Measurements from ENCODE around the gene EIF3I.

DNA sequence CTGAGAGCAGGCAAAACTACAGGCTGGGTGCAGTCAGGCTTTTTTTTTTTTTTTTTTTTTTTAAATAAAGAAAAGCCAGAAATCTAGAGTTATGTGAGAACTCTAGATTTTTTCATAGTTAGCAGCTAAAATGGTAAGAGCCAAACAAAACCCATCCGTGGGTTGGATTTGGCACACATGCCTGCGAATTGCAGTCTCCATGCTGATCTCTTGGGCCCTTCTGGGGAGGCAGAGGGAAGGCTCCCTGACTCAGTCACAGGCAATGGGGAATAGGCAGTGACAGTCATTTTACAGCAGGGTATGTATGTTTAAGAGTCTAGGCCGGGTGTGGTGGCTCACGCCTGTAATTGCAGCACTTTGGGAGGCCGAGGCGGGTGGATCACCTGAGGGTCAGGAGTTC lies 40.1 kb upstream of the EIF3I start:
- TF ChIP-seq, protein P1, sequence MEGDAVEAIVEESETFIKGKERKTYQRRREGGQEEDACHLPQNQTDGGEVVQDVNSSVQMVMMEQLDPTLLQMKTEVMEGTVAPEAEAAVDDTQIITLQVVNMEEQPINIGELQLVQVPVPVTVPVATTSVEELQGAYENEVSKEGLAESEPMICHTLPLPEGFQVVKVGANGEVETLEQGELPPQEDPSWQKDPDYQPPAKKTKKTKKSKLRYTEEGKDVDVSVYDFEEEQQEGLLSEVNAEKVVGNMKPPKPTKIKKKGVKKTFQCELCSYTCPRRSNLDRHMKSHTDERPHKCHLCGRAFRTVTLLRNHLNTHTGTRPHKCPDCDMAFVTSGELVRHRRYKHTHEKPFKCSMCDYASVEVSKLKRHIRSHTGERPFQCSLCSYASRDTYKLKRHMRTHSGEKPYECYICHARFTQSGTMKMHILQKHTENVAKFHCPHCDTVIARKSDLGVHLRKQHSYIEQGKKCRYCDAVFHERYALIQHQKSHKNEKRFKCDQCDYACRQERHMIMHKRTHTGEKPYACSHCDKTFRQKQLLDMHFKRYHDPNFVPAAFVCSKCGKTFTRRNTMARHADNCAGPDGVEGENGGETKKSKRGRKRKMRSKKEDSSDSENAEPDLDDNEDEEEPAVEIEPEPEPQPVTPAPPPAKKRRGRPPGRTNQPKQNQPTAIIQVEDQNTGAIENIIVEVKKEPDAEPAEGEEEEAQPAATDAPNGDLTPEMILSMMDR (IDR thresholded peaks at IDR 0.05), result no peak
- TF ChIP-seq POLR2AphosphoS5 (IDR thresholded peaks at IDR 0.05) (no peak), POLR2A (IDR thresholded peaks at IDR 0.05) (no peak), EP300 (IDR thresholded peaks at IDR 0.05) (no peak)

All from upper lobe of left lung (tissue), 4 donors.